Hepatocyte (in vitro differentiated cells): Measurements from ENCODE around the gene COL20A1. TPM values are rescaled to one million over a fixed set of nuclear protein-coding genes. Genes with fewer than 3 reads are reported as not detected.

ENCODE experiments used
- DNase-seq: peaks from one replicate; pipeline ENCODE4 v3.0.0-alpha.2; 2016; ENCODE audit warnings: low spot score
- H2AFZ ChIP-seq: fragments of 200-600 bp; sonication (generic); 2 replicates; pipeline ENCODE4 v1.6.0; 2016; ENCODE audit warnings: antibody characterized with exemption, mild to moderate bottlenecking
- H3K27ac ChIP-seq: fragments of 200-600 bp; sonication (generic); 2 replicates; pipeline ENCODE4 v1.5.1; 2016; ENCODE audit warnings: mild to moderate bottlenecking
- H3K27me3 ChIP-seq: fragments of 200-600 bp; sonication (generic); 2 replicates; pipeline ENCODE4 v1.6.1; 2016
- H3K36me3 ChIP-seq: fragments of 200-600 bp; sonication (generic); replicated peaks from 2 replicates; pipeline ENCODE4 v1.5.1; 2016; ENCODE audit warnings: low read depth; ENCODE audit not compliant: insufficient read depth
- H3K4me1 ChIP-seq: fragments of 200-600 bp; sonication (generic); 2 replicates; pipeline ENCODE4 v1.5.1; 2016; ENCODE audit warnings: mild to moderate bottlenecking, moderate library complexity; ENCODE audit not compliant: insufficient read depth
- H3K4me2 ChIP-seq: fragments of 200-600 bp; sonication (generic); 2 replicates; pipeline ENCODE4 v1.6.0; 2016
- H3K4me3 ChIP-seq: fragments of 200-600 bp; sonication (generic); 2 replicates; pipeline ENCODE4 v1.5.1; 2016; ENCODE audit warnings: mild to moderate bottlenecking
- H3K79me2 ChIP-seq: fragments of 200-600 bp; sonication (generic); 2 replicates; pipeline ENCODE4 v1.6.0; 2017; ENCODE audit warnings: mild to moderate bottlenecking
- H3K9me2 ChIP-seq: fragments of 200-600 bp; sonication (generic); replicated peaks from 2 replicates; pipeline ENCODE4 v1.6.0; 2017; ENCODE audit warnings: mild to moderate bottlenecking; ENCODE audit not compliant: insufficient read depth
- H3K9me3 ChIP-seq: fragments of 200-600 bp; sonication (generic); 2 replicates; pipeline ENCODE4 v1.5.1; 2016; ENCODE audit warnings: low read depth, mild to moderate bottlenecking
- H4K20me1 ChIP-seq: fragments of 200-600 bp; sonication (generic); 2 replicates; pipeline ENCODE4 v1.6.0; 2016; ENCODE audit warnings: mild to moderate bottlenecking; ENCODE audit not compliant: insufficient read depth, poor library complexity, severe bottlenecking
- CTCF ChIP-seq: fragments of 200-600 bp; sonication (generic); IDR thresholded peaks from 2 replicates; pipeline ENCODE4 v1.5.1; 2016; ENCODE audit warnings: antibody characterized with exemption, mild to moderate bottlenecking; ENCODE audit not compliant: poor library complexity
- EZH2 ChIP-seq: fragments of 200-600 bp; sonication (generic); IDR thresholded peaks from 2 replicates; pipeline ENCODE4 v1.6.1; 2016; ENCODE audit warnings: antibody characterized with exemption, mild to moderate bottlenecking, borderline replicate concordance
- EZH2phosphoT487 ChIP-seq: fragments of 200-600 bp; sonication (generic); IDR thresholded peaks from one replicate; pipeline ENCODE4 v1.6.1; 2018; ENCODE audit warnings: antibody characterized with exemption, mild to moderate bottlenecking, low read depth, moderate library complexity; ENCODE audit not compliant: unreplicated experiment, severe bottlenecking
- WGBS: methylation state at CpG from one replicate; pipeline ENCODE4 v1.1.6; 2016; ENCODE audit warnings: low lambda C conversion rate; ENCODE audit errors: missing lambda C conversion rate; 5-methylcytosine and 5-hydroxymethylcytosine counted together
- polyA plus RNA-seq: library from polyadenylated mRNA; unstranded; fragments of >200 nt; fragmentation: Nextera tagmentation; extraction: Ambion mirVana; gene quantifications from 2 replicates; pipeline ENCODE4 v1.2.1, GENCODE V29; 2016
- total RNA-seq: library from RNA; depleted of rRNA; stranded (reverse); fragments of >200 nt; gene quantifications from 2 replicates; pipeline ENCODE4 v1.2.3, GENCODE V29; 2014

The COL20A1 gene
- total and polyA plus RNA-seq, 2 experiments from 2014 or later = not detected

- 89% methylated on average over 20 of the region's 24 CpGs for WGBS
- no peaks in the 10 kb centered on the region for H3K4me1 ChIP-seq
- H3K36me3 ChIP-seq = no peaks in the 10 kb centered on the region
- TF ChIP-seq EZH2 = no peak
- no peak for TF ChIP-seq CTCF
- no peak for TF ChIP-seq EZH2phosphoT487
- no peaks in the 10 kb centered on the region for H4K20me1 ChIP-seq
- H2AFZ ChIP-seq = no peak overlapping the region
- no peak overlapping the region for H3K27ac ChIP-seq
- no peaks in the 10 kb centered on the region for H3K79me2 ChIP-seq
- no peak overlapping the region for H3K4me3 ChIP-seq
- no peaks in the 10 kb centered on the region for H3K9me2 ChIP-seq
- DNase-seq = no peak
- H3K9me3 ChIP-seq = no peaks in the 10 kb centered on the region
- no peak overlapping the region for H3K4me2 ChIP-seq
- H3K27me3 ChIP-seq = peaks cover 5% of the 10 kb centered on the region
Measured at GRCh38 chr20:63247671-63248228, 45.2 kb upstream of the COL20A1 start.

- Histone ChIP-seq H3K27ac (no peak overlapping the region), H4K20me1 (no peaks in the 10 kb centered on the region), H3K36me3 (no peaks in the 10 kb centered on the region), H2AFZ (no peak overlapping the region), H3K4me1 (peaks cover 3% of the 10 kb centered on the region), H3K4me2 (no peak overlapping the region), H3K27me3 (peaks cover 13% of the 10 kb centered on the region), H3K9me3 (no peaks in the 10 kb centered on the region), H3K79me2 (no peaks in the 10 kb centered on the region), H3K4me3 (no peak overlapping the region), H3K9me2 (no peaks in the 10 kb centered on the region)
- no peak for DNase-seq
- 82% methylated on average over 24 of the region's 25 CpGs for WGBS
- TF ChIP-seq EZH2phosphoT487 = no peak
- no peak for TF ChIP-seq EZH2
- TF ChIP-seq CTCF = no peak
Measured at GRCh38 chr20:63248835-63249591, 44.0 kb upstream of the COL20A1 start.

DNA sequence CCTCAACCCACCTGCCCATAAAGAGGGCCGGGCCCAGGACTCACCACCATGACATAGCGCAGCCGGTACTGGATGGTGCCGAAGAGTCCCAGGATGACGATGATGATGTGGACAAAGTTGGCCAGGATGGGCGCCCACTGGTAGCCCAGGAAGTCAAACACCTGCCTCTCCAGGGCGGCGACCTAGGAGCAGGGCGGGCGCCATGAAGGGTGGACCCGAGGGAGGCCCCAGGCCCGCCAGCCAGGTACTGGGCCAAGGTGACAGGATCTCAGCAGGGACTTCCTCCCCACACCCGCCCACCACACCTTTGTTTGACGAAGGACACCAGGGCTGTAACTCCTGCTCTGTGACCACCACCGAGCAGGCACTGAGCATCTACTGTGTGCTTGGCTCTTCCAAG lies 43.1 kb upstream of the COL20A1 start:
- Histone ChIP-seq H3K4me2 (no peak overlapping the region), H3K9me3 (no peaks in the 10 kb centered on the region), H3K27me3 (peaks cover 17% of the 10 kb centered on the region), H3K27ac (no peak overlapping the region), H3K4me1 (peaks cover 9% of the 10 kb centered on the region), H2AFZ (no peak overlapping the region), H3K79me2 (no peaks in the 10 kb centered on the region), H3K9me2 (no peaks in the 10 kb centered on the region), H3K4me3 (no peak overlapping the region), H3K36me3 (no peaks in the 10 kb centered on the region), H4K20me1 (no peaks in the 10 kb centered on the region)
- DNase-seq = no peak
- 89% methylated on average over 15 of the region's 15 CpGs for WGBS
- TF ChIP-seq EZH2 = no peak
- no peak for TF ChIP-seq EZH2phosphoT487
- no peak for TF ChIP-seq CTCF
